Esophagus muscularis mucosa (tissue), 4 donors: ENCODE measurements around the gene PHOX2A. TPM values are rescaled to one million over a fixed set of nuclear protein-coding genes. Genes with fewer than 3 reads are reported as not detected.

ENCODE experiments used
- DNase-seq: peaks from one replicate; pipeline ENCODE4 v3.0.0-alpha.2; 2017; ENCODE audit errors: extremely low spot score
- H3K27ac ChIP-seq, 4 donors: fragments of 200-600 bp; sonication (generic); replicated peaks in 1 of 4; 1 replicate in 3 of 4; 2 replicates in 1 of 4; pipeline ENCODE4 v1.5.1; 2016 to 2019; ENCODE audit warnings: mild to moderate bottlenecking in 1 of 4
- H3K27me3 ChIP-seq, 4 donors: fragments of 200-600 bp; sonication (generic); one replicate each; pipeline versions ENCODE4 v1.5.1 to v1.6.0; 2016 to 2019
- H3K36me3 ChIP-seq, 4 donors: fragments of 200-600 bp; sonication (generic); one replicate each; pipeline ENCODE4 v1.5.1; 2016 to 2019
- H3K4me1 ChIP-seq, 4 donors: fragments of 200-600 bp; sonication (generic); one replicate each; pipeline ENCODE4 v1.5.1; 2016 to 2019
- H3K4me3 ChIP-seq, 4 donors: fragments of 200-600 bp; sonication (generic); 1 replicate in 2 of 4; 2 replicates in 2 of 4; pipeline ENCODE4 v1.5.1; 2016 to 2019; ENCODE audit warnings: mild to moderate bottlenecking in 4 of 4, moderate library complexity in 1 of 4
- H3K9me3 ChIP-seq, 4 donors: fragments of 200-600 bp; sonication (generic); 1 replicate in 3 of 4; 2 replicates in 1 of 4; pipeline ENCODE4 v1.5.1; 2016 to 2019
- EP300 ChIP-seq: sonication (generic); formaldehyde crosslinking; IDR thresholded peaks from one replicate; pipeline ENCODE4 v1.6.1; 2017; ENCODE audit warnings: antibody characterized with exemption
- POLR2A ChIP-seq: fragments of 450-650 bp; IDR thresholded peaks from one replicate; pipeline ENCODE4 v1.6.1; 2017; ENCODE audit warnings: antibody characterized with exemption, moderate library complexity, mild to moderate bottlenecking, low read depth
- POLR2AphosphoS5 ChIP-seq, 2 donors: sonication (generic); formaldehyde crosslinking; IDR thresholded peaks; one replicate each; pipeline ENCODE4 v1.6.1; 2017; ENCODE audit warnings: antibody characterized with exemption in 2 of 2
- WGBS: methylation state at CpG from one replicate; pipeline ENCODE4 v1.1.5; 2018; 5-methylcytosine and 5-hydroxymethylcytosine counted together
- intact Hi-C: fragments of 100-400 bp; cut with DNase I; formaldehyde crosslinking; loops from one replicate; pipeline ENCODE4 v1.15.1; 2023
- total RNA-seq, 4 donors: library from RNA; depleted of rRNA; stranded (reverse); fragments of >200 nt; gene quantifications; one replicate each; pipeline versions ENCODE4 v1.1.0 to v1.2.1, GENCODE V29; 2016
- TF ChIP-seq, protein P1 (sequence below), 3 experiments: fragments of 200-600 bp in 2 of 3; fragments of 450-650 bp in 1 of 3; sonication (generic) in 2 of 3; IDR thresholded peaks; one replicate each; pipeline ENCODE4 v1.5.1; 2017 to 2019; ENCODE audit warnings: antibody characterized with exemption in 3 of 3, mild to moderate bottlenecking in 2 of 3, moderate library complexity in 1 of 3

PHOX2A gene
- total RNA-seq, 4 donors from 2014 or later: 1.2 to 1.3 (median 1.3) TPM

DNA sequence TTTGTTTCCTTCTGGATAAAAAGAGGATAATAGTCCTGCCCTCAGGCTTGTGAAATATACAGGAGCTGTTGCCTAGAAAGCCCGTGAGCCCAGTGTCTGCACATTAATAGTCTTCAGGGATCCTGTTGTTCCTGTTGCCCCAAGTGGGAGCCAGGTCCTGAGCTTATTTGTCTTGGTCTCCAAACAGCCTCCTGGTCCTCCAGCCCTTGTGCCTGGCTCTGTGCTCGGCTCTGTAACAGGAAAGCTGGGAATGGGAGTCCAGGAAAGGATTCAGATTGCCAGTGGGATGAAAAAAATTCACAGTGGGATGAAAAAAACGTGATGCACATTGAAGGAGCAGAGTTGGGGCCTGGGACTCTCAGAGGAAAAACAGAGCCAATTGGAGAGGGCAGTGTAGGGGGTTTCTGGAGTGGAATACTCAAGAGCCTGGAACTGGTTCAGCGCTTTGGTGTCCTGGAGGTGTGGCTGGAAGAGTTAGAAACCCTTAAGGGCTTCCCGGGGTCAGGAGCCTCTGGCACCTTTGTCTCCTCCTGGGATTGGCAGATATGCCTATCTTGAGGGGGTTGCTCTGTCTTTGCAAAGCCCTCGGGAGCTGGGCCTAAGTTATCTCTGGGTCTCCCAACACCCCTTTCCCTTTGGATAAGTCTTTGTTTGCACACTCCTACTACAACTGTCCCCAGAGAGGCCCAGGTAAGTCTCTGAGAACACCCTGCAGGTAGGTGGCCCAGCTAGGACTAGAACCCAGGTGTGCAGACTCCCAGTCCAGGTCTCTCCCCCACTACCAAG is 21.7 kb downstream of the PHOX2A start:
- peaks cover 0 to 10% (median 5%) of the 10 kb centered on the region in 4 donors for H3K36me3 ChIP-seq
- intact Hi-C loops: loop anchor here (5.0 to 10.0 kb wide), 2 partner anchors 197 to 210 kb away; partner anchors contain the start of gene CLPB
- TF ChIP-seq EP300 (no peak), POLR2A (no peak)
- TF ChIP-seq, protein P1, sequence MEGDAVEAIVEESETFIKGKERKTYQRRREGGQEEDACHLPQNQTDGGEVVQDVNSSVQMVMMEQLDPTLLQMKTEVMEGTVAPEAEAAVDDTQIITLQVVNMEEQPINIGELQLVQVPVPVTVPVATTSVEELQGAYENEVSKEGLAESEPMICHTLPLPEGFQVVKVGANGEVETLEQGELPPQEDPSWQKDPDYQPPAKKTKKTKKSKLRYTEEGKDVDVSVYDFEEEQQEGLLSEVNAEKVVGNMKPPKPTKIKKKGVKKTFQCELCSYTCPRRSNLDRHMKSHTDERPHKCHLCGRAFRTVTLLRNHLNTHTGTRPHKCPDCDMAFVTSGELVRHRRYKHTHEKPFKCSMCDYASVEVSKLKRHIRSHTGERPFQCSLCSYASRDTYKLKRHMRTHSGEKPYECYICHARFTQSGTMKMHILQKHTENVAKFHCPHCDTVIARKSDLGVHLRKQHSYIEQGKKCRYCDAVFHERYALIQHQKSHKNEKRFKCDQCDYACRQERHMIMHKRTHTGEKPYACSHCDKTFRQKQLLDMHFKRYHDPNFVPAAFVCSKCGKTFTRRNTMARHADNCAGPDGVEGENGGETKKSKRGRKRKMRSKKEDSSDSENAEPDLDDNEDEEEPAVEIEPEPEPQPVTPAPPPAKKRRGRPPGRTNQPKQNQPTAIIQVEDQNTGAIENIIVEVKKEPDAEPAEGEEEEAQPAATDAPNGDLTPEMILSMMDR (IDR thresholded peaks at IDR 0.05): no peak
- no peak for DNase-seq
- peak overlapping the region; percentile 83 to 96 (median 90) for H3K4me3 ChIP-seq
- peaks cover 21 to 37% (median 35%) of the 10 kb centered on the region in 4 donors for H3K4me1 ChIP-seq
- peaks cover 0 to 6% (median 0%) of the 10 kb centered on the region in 4 donors for H3K27me3 ChIP-seq
- peak overlapping the region; percentile 96 to 98 (median 97) for H3K27ac ChIP-seq
- WGBS: 63% methylated on average over 6 of the region's 6 CpGs
- no peaks in the 10 kb centered on the region for H3K9me3 ChIP-seq

DNA sequence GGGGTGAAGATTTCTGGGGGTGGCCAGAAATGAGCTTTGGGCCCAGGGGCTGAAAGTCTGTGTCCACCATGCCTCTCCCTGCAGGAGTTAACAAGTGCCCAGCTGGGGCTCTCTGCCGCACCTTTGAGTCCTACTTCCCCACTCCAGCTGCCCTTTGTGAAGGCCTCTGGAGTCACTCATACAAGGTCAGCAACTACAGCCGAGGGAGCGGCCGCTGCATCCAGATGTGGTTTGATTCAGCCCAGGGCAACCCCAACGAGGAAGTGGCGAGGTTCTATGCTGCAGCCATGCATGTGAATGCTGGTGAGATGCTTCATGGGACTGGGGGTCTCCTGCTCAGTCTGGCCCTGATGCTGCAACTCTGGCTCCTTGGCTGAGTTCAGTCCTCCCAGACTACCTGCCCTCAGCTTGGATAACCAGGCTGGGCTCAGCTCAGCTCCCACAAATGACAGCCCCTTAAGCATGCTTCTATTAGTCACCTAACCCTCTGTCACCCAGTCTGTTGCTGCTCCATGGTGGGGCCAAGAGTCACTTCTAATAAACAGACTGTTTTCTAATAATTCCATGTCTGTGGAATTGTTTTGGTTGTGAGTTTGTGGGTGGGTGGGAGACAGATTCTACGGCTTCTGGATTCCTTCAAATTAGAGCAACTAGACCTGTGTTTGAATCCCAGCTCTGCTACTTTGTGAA is 22.4 kb downstream of the PHOX2A start:
- intact Hi-C loops: loop anchor here (5.0 to 10.0 kb wide), 2 partner anchors 197 to 211 kb away; partner anchors contain the start of gene CLPB
- Histone ChIP-seq H3K4me1 (peaks cover 18 to 30% (median 27%) of the 10 kb centered on the region in 4 donors), H3K36me3 (peaks cover 0 to 3% (median under 1%) of the 10 kb centered on the region in 4 donors), H3K27me3 (peaks cover 0 to 6% (median 0%) of the 10 kb centered on the region in 4 donors), H3K9me3 (no peaks in the 10 kb centered on the region), H3K4me3 (no peak overlapping the region), H3K27ac (peak overlapping the region in 2 of 4 donors; percentile 96 to 98)
- peak; percentile 89 for DNase-seq
- TF ChIP-seq POLR2AphosphoS5 (IDR thresholded peaks at IDR 0.05) (no peak), POLR2A (no peak), EP300 (no peak)
- TF ChIP-seq, protein P1 (IDR thresholded peaks at IDR 0.05): no peak
- 90% methylated on average over 4 of the region's 7 CpGs for WGBS

DNA sequence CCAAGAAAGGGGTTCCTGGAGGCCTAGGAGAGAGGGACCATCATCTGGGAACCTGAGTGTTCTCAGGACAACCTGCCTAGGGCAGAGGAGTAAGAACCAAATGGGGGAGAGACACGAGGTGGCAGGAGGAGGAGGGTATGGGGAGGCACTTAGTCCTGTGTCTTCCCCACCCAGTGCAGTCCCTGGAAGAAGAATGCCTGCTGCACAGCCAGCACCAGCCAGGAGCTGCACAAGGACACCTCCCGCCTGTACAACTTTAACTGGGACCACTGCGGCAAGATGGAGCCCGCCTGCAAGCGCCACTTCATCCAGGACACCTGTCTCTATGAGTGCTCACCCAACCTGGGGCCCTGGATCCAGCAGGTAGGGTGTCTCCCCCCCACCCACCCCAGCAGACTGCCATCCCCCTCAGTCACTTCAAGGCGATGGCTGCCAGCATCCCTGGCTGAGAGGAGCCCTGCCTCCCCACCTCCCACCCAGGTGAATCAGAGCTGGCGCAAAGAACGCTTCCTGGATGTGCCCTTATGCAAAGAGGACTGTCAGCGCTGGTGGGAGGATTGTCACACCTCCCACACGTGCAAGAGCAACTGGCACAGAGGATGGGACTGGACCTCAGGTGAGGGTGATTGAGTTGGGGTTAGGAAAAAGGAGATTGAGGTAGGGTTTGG is 23.1 kb downstream of the PHOX2A start:
- Histone ChIP-seq H3K27me3 (peaks cover 0 to 6% (median 0%) of the 10 kb centered on the region in 4 donors), H3K4me1 (peaks cover 14 to 23% (median 20%) of the 10 kb centered on the region in 4 donors), H3K9me3 (no peaks in the 10 kb centered on the region), H3K27ac (no peak overlapping the region), H3K4me3 (no peak overlapping the region), H3K36me3 (no peaks in the 10 kb centered on the region)
- DNase-seq: peak; percentile 88
- TF ChIP-seq POLR2A (no peak), EP300 (no peak), POLR2AphosphoS5 (IDR thresholded peaks at IDR 0.05) (no peak)
- TF ChIP-seq, protein P1 (IDR thresholded peaks at IDR 0.05): no peak
- intact Hi-C loops: loop anchor here (5.0 to 10.0 kb wide), 2 partner anchors 196 to 211 kb away; partner anchors contain the start of gene CLPB
- 89% methylated on average over 8 of the region's 10 CpGs for WGBS

DNA sequence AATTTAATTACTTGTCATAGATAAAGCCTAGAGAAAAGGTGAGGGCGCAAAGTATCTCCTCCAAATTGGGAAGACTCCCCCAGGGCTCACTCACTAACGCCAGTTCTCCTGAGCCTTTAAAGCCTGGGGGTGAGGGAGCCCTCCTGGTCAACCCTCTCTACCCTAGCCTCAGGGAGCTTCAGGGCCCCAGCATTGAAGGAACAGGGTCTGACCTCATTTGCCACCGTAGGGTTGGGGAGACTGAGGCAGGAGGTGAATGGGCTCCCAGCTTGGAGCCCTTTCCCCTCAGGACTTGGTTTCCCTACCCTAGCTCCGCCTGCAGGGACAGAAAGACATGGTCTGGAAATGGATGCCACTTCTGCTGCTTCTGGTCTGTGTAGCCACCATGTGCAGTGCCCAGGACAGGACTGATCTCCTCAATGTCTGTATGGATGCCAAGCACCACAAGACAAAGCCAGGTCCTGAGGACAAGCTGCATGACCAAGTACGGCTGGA is 25.7 kb downstream of the PHOX2A start:
- intact Hi-C loops: no loop called here
- 82% methylated on average over 4 of the region's 5 CpGs for WGBS
- Histone ChIP-seq H3K36me3 (no peaks in the 10 kb centered on the region), H3K27me3 (peaks cover 0 to 6% (median 0%) of the 10 kb centered on the region in 4 donors), H3K4me3 (no peak overlapping the region), H3K4me1 (peaks cover 7 to 13% (median 11%) of the 10 kb centered on the region in 4 donors), H3K9me3 (no peaks in the 10 kb centered on the region), H3K27ac (no peak overlapping the region)
- no peak for DNase-seq
- TF ChIP-seq, protein P1 (IDR thresholded peaks at IDR 0.05): no peak
- TF ChIP-seq POLR2AphosphoS5 (IDR thresholded peaks at IDR 0.05) (no peak), EP300 (no peak), POLR2A (no peak)
